ENCODE measurements around the gene PIANP.

Gene PIANP

GRCh38 chr12:6653342-6653741, 47.3 kb downstream of the PIANP start:
- TF ChIP-seq, protein P1, sequence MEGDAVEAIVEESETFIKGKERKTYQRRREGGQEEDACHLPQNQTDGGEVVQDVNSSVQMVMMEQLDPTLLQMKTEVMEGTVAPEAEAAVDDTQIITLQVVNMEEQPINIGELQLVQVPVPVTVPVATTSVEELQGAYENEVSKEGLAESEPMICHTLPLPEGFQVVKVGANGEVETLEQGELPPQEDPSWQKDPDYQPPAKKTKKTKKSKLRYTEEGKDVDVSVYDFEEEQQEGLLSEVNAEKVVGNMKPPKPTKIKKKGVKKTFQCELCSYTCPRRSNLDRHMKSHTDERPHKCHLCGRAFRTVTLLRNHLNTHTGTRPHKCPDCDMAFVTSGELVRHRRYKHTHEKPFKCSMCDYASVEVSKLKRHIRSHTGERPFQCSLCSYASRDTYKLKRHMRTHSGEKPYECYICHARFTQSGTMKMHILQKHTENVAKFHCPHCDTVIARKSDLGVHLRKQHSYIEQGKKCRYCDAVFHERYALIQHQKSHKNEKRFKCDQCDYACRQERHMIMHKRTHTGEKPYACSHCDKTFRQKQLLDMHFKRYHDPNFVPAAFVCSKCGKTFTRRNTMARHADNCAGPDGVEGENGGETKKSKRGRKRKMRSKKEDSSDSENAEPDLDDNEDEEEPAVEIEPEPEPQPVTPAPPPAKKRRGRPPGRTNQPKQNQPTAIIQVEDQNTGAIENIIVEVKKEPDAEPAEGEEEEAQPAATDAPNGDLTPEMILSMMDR (IDR thresholded peaks at IDR 0.05; ENCODE audit: low read depth, low read length, missing control alignments), result no peak
- H3K4me3 ChIP-seq (replicated peaks; ENCODE audit: low read depth, low read length), result no peak overlapping the region
- DNase-seq (ENCODE audit: extremely low read depth, low read depth), result no peak

DNA sequence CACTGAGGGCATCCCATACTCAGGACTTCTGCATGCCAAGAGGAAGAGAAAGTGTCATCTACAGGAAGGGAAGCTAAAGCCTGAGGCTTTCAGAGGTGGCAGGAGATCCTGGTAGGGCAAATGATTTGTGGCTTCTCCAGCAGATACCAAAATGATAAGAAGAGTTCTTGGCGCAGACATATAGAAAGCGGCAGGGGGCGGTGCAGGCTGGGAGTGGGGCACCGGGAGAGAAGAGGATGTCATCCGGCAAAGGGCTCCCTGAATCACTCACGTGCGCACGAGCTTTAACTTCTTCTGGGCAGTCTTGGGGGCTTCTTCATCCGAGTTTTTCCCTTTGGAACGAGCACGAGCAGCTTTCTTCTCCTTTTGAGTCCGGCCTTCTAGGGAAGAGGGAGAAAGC, 48.2 kb downstream of the PIANP start:
- TF ChIP-seq, protein P1 (IDR thresholded peaks at IDR 0.05; ENCODE audit: low read depth, low read length, missing control alignments), result no peak
- no peak overlapping the region for H3K4me3 ChIP-seq (replicated peaks; ENCODE audit: low read depth, low read length)
- no peak for DNase-seq (ENCODE audit: extremely low read depth, low read depth)

- no peak overlapping the region for H3K4me3 ChIP-seq (replicated peaks; ENCODE audit: low read depth, low read length)
- TF ChIP-seq, protein P1 (IDR thresholded peaks at IDR 0.05; ENCODE audit: low read depth, low read length, missing control alignments), result no peak
Observed at GRCh38 chr12:6650832-6651231, 49.8 kb downstream of the PIANP start.

DNA sequence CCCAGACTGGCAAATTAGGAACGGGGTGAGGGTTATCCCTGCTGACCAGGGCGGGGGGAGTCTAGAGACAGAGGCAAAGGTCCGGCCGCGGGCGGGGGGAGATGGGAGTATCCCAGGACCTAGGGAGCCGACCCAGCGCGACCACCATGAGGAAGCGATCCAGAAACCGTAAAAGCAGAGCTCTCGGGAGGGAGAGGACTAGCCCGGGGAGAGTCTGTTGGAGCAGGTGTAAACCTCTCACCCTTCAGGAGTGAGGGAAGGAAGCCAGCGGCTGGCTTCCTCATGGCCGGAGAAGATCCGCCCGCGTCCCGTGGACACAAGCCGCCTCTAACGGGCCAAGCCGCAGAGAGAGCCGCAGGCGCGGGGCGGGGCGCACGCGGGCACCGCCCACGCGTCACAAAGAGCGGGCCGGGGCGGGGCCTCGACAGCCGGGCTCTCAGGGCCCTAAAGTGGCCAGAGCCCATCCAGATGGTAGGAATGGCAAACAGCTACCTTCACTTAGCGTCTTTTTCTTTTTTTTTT, 53.5 kb downstream of the PIANP start, which contains the start of gene ACRBP:
TSS of gene ACRBP (minus strand) at position 350 of the 522 bp plus-strand sequence. CDS start at position 284, 66 bp downstream.
- TF ChIP-seq, protein P1 (IDR thresholded peaks at IDR 0.05; ENCODE audit: low read depth, low read length, missing control alignments), result no peak
- H3K4me3 ChIP-seq (replicated peaks; ENCODE audit: low read depth, low read length), result peak within 1 kb of the TSS; percentile 30
- DNase-seq (ENCODE audit: extremely low read depth, low read depth), result peak; percentile 22

More at GRCh38 chr12:6650832-6651231, 49.8 kb downstream of the PIANP start:
- DNase-seq (ENCODE audit: extremely low read depth, low read depth), result no peak

DNA sequence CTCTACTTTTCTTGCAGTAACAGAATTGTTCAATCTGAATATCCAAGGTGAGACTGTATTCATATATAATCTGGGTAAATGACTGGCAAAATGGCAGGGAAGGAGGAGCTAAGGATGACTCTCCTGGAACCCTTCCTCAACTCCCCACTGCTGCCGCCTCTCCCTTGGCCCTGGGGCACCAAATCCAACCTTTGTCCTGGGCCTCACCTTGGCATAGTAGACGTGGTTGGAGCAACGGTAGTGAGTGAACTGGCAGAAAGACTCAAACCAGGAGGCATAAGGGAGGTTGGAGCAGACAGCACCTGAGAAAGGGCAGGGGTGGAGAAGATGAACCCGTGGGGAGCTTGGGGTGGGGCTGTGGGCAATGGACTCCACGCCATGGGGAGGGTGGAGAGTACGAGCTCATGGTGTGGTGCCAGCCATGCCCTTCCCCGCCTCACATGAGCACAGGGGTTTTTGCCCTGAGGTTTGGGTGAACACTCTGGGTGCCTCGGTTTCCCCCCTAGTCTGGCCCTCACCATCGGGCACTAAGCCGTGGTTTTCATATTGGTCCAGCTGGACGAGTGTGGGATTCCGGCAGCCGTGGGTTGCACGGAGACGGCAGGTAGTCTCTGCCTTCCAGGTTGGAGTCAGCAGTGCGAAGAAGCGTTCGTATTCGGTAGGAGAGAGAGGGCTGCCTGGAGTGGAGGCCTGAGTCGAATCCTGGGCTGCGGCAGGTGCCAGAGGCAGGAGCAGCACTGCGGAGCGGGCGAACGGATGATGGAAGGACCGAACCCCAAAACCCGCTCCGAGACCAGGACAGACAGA, 54.1 kb downstream of the PIANP start:
- DNase-seq (ENCODE audit: extremely low read depth, low read depth), result no peak
- H3K4me3 ChIP-seq (replicated peaks; ENCODE audit: low read depth, low read length), result peak overlapping the region; percentile 30
- TF ChIP-seq, protein P1 (IDR thresholded peaks at IDR 0.05; ENCODE audit: low read depth, low read length, missing control alignments), result no peak

DNA sequence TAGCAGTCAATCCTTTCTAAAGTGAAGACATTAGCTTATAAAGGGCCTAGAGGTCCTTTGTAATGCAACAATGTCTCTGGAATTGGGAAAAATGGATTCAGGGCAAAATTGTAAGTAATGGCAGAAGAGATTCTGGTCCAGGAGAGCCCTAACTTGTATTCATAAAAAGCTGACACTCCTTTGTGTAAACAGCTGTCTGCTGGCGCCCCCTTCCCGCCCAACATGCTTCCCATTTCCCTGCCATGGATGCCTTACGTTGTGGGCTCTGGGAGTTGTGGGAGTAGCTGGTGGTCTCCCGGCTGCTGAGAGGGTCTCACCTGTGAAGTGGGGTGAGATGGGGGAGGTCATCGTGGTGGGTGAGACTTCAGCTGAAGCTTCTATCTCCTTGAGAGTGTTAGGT, 55.7 kb downstream of the PIANP start:
- H3K4me3 ChIP-seq (replicated peaks; ENCODE audit: low read depth, low read length), result no peak overlapping the region
- no peak for DNase-seq (ENCODE audit: extremely low read depth, low read depth)
- TF ChIP-seq, protein P1 (IDR thresholded peaks at IDR 0.05; ENCODE audit: low read depth, low read length, missing control alignments), result peak; percentile 6

All from HFF-Myc (cell line).